Hematopoietic multipotent progenitor cell (in vitro differentiated cells): ENCODE data around the gene CCDC159. TPM values are rescaled to one million over a fixed set of nuclear protein-coding genes. Genes with fewer than 3 reads are reported as not detected.

ENCODE experiments used
- DNase-seq, 3 donors: peaks; one replicate each; pipeline ENCODE4 v3.0.0-alpha.2; 2011 to 2015; ENCODE audit warnings: low read depth in 2 of 3, low spot score in 2 of 3
- total RNA-seq: library from RNA; depleted of rRNA; stranded (reverse); fragments of >200 nt; gene quantifications from one replicate; pipeline ENCODE4 v1.2.3, GENCODE V29; 2012

The CCDC159 gene, protein sequence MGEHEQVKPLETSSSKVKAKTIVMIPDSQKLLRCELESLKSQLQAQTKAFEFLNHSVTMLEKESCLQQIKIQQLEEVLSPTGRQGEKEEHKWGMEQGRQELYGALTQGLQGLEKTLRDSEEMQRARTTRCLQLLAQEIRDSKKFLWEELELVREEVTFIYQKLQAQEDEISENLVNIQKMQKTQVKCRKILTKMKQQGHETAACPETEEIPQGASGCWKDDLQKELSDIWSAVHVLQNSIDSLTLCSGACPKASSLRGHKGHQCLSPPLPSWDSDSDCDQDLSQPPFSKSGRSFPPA
- 14.8 TPM for total RNA-seq

- DNase-seq = peak; percentile 87 to 100 (median 99)
Observed at GRCh38 chr19:11346104-11346940, at the start of gene CCDC159, which contains the start of gene TMEM205. Gene CCDC159, plus strand, starts transcription at chr19:11346519. Its CDS starts 88 bp downstream, at chr19:11346607. Gene TMEM205, minus strand, starts transcription at chr19:11346268. Its CDS starts 649 bp downstream, at chr19:11345619.

- DNase-seq = no peak
Observed at GRCh38 chr19:11299946-11300810, 46.1 kb upstream of the CCDC159 start.

DNA sequence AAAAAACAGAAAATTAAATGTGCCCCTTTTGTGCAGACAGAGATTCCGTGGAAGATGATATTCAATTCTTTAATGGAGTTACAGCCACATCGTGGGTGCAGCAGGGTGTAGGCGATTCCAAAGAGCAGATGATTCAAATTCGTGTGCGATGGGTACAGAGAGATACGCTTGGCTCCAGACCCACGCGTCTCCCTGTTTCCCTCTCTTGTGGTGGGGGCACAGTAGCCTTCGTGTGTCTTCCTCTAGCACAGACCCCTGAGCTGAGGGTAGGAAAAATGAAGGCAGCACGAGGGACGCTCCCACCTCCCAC is 45.6 kb upstream of the CCDC159 start:
- no peak for DNase-seq

DNA sequence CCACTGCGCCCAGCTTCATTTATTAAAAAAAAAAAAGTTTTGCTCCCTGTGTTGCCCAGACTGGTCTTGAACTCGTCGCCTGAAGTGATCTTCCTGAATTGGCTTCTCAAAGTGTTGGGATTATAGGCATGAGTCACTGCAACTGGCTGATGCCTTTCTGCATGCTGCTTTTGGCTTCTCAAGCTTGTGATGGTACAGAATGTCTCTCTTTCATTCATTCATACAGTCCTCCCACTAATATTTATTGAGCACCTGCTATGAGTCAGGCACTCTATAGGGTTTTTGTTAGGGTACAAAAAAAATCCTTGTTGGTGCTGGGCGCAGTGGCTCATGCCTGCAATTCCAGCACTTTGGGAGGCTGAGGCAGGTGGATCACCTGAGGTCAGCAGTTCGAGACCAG is 41.4 kb upstream of the CCDC159 start:
- no peak for DNase-seq

DNA sequence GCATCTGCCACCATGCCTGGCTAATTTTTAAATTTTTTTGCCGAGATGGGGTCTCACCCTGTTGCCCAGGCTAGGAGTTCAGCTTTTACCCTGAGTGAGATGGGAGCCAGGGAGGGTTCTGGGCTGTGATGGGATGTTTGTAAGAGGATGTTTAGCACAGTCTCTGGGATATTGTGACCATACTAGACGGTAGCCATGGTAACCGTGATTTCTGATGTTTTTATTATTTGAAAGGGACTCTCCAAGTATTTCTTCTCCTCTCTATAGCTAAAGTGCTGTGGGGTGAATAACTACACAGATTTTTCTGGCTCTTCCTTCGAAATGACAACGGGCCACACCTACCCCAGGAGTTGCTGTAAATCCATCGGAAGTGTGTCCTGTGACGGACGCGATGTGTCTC is 40.0 kb upstream of the CCDC159 start:
- peak in 2 of 3 donors; percentile 26 to 32 for DNase-seq

DNA sequence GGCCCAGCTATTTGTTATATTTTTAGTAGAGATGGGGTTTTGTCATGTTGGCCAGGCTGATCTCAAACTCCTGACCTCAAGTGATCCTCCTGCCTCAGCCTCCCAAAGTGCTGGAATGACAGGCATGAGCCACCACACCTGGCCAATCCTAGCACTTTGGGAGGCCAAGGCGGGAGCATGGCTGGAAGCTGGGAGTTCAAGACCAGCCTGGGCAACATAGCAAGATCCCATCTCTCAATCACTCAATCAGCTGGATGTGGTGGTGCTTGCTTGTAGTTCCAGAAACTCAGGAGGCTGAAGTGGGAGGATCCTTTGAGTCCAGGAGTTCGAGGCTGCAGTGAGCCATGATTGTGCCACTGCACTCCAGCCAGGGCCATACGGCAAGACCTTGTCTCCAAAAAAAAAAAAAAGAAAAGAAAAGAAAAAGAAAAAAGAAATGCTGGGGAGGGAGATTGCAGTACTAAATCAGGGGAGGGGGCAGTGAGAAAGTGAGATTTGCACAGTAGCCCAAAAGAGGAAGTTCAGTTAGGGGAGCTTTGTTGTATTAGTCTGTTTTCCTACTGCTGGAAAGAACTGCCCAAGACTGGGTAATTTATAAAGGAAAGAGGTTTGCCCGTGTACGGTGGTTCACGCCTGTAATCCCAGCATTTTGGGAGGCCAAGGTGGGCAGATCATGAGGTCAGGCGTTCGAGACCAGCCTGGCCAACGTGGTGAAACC is 25.9 kb upstream of the CCDC159 start:
- DNase-seq = peak in 1 of 3 donors; percentile 55

DNA sequence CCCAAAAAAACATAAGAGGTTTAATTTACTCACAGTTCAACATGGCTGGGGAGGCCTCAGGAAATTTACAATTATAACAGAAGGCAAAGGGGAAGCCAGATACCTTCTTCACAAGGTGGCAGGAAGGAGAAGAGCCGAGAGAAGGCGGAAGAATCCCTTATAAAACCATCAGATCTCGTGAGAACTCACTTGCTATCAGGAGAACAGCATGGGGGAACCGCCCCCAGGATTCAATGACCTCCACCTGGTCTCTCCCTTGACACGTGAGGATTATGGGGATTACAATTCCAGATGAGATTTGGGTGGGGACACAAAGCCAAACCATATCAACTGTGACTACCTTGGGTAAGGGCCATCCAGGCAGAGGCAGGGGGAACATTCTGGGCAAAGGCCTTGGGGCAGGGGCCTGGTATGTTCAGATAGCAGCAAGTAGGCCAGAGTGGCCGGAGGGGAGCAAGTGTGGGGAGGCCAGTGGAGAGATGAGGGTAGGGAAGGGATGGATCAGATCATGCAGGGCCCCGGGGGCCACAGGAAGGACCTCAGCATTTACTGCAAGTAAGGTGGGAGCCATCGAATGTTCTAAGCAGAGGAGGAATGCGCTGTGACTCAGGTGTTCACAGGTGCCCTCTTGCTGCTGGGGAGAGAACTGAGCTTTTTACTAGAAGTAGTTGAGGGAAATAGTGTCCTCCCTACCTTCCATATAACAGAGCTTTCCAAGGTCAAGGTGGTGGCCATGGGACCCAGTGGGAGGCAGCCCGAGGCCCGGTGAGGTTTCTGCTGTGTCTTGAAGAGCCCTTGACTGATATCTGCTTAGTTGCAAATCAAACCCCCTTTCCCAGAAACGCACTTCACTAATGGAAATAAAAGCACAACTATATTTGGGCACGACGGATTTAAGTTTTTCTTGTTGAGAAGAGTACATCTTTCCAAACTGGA is 24.9 kb upstream of the CCDC159 start:
- peak in 1 of 3 donors; percentile 76 for DNase-seq

DNA sequence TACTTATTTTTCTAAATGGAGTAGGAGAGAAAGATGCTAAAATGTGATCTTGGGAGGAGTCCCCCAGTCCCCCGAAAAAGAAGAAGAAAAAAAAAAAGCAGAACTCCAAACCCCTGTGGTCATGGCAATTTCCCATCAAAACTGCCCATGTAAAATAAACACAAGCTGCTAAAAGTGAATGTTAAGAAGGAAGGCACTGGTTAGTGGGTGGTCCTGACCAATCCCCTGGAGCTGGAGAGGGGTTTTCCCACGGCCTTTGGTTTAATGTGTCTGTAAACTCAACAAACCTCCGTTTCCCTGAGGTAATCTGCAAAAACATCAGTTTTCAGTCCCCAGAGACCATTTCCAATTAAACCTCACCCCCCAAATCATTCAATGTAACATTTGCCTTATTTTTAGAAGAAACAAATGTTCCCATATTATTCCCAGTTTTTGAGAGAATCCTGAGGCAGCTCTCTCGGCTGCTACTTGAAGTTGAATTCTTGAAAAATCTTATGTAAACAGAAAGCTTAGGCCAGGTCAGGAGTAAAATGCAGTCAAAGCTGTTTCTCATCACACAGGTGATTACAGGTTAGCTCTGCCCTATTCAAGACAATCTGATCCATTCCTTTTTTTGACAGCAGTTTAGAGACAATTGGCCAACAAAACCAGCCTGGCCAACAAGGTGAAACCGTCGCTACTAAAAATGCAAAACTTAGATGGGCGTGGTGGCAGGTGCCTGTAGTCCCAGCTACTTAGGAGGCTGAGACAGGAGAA is 23.9 kb upstream of the CCDC159 start:
- peak in 2 of 3 donors; percentile 83 to 93 for DNase-seq

GRCh38 chr19:11323601-11324078 is 22.7 kb upstream of the CCDC159 start:
- DNase-seq = no peak

DNA sequence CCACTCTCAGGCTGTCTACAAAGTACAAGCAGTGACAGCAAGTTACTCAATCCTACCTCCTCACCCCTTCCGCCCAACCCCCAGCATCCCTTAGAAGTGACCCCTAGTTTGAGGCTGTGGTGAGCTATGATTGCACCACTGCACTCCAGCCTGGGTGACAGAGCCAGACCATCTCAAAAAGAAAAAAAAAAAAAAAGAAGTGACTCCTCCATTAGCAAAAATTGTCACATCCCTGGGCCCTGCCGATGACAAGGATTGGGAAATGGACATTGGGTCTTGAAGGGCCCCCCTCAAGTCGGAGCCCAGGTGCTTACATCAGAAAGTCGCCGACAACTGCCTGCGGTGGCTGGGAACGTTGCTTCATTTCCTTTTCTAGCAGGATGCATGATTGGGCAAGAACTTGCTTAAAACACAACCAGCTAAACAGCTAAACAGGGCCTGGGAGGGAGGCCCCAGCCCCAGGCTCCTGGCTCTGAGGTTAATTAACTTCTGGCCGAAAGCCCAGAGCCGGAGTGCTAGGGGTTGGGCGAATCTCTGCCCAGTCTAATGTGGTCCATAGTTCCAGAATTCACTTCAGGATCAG is 22.1 kb upstream of the CCDC159 start:
- DNase-seq = peak in 2 of 3 donors; percentile 93 to 95

DNA sequence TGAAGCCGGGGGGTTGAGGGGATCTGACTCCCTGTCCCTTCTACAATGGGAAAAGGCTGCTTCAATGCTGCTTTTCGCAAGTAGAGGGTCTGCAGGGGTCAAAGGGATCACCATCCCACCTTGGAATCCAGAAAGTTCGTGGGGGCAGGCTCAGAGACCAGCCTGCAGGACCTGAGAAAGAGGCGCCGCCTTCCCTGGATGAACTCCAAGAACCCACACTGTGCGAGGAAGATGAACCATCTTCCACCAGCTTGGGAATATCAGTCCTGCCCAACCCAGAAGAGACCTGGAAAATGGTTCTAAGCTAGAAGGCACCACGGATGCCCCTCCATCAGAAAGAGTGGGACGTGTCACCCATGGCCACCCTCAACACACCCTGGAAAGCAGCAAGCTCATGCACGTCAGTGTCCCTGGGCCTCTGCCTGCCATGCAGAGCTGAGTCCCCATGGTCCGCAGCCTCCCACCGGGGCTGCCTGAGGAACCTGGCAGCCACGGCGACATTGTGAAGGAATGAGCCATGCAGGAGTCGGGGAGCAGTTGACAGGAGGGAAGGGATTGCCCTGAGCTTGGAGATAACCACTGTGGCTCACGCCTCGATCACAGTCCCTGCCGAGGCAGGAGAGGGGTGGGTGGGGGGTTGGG is 21.4 kb upstream of the CCDC159 start:
- no peak for DNase-seq

DNA sequence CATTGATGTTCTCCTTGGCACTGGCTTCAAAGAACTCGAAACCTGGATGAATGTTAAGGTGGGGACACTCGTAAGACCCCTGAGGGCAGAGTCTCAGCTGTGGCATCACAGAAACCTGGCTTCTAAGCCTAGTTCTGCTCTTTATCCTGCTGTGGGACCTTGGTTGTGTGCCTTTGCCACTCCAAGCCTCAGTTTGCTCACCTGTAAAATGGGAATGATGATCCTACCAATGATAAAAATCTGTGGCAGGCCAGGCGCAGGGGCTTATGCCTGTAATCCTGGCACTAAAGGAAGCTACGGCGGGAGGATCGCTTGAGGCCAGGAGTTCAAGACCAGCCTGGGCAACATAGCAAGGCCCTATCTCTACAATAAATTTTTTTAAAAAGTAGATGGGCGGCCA is 20.8 kb upstream of the CCDC159 start:
- DNase-seq = no peak

GRCh38 chr19:11330127-11330526 is 16.2 kb upstream of the CCDC159 start:
- DNase-seq = no peak

GRCh38 chr19:11331502-11331901 is 14.8 kb upstream of the CCDC159 start:
- no peak for DNase-seq

DNA sequence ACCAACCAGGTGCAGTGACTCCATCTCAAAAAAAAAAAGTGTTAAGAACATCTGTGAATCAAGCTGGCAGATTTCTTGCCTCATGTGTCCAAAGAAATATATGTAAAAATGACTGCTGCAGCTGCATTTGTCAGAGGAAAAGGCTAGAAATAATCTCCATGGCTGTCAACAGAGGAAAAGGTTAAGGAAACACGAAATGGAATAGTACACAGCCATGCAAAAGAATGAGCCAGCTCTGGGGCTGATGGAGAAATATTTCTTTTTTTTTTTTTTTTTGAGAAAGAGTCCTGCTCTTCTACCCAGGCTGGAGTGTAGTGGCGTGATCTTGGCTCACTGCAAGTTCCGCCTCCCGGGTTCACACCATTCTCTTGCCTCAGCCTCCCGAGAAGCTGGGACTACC is 13.5 kb upstream of the CCDC159 start:
- no peak for DNase-seq

GRCh38 chr19:11333838-11334237 is 12.5 kb upstream of the CCDC159 start:
- peak in 1 of 3 donors; percentile 28 for DNase-seq

- no peak for DNase-seq
Observed at GRCh38 chr19:11335449-11336146, 10.7 kb upstream of the CCDC159 start.
